ENCODE data around the gene NEK5.
"Not testable (repeated sequence)": the region's sequence is repeated elsewhere in the genome, so short reads cannot be mapped to it uniquely, and the experiment has no call there.

The NEK5 gene

DNA sequence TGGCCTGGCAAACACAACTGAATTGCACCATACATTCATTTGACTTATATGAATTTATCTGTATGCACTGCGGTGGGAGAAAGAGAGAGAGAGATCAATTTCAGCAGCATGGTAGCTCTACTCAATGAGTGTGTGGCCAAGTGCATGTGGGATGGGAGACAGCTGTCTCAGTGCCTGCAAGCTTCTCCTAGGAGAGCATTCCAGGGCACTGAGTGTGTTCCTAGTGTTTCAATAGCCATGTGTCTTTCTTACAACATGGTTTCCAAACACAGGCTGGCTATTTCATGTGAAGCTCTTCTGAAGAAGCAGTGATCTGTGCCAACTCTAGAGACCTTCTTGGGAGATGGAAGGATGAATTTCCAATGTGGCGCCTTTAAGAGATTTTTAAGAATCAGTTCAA lies 43.5 kb downstream of the NEK5 start:
- Histone ChIP-seq H3K4me1 (ENCODE audit: control insufficient read depth, insufficient read depth, low read length) (no peaks in the 10 kb centered on the region), H3K36me3 (ENCODE audit: control insufficient read depth in 2 of 2, insufficient read depth in 1 of 2, low read length in 2 of 2) (no peaks in the 10 kb centered on the region), H3K4me3 (ENCODE audit: low read depth, low read length) (no peak overlapping the region), H3K9me3 (ENCODE audit: control insufficient read depth, insufficient read depth, low read depth, low read length) (no peaks in the 10 kb centered on the region), H3K27ac (ENCODE audit: extremely low read depth, low read depth, low read length) (no peak overlapping the region)
- ChIA-PET CTCF (interaction anchor here (0.6 to 1.4 kb wide), 2 partner anchors 8 to 259 kb away, joined by 3 to 4 read pairs; no protein-coding TSS in a partner anchor), POLR2A (no interaction called here)
- TF ChIP-seq ZNF23 (tag by site-specific recombination; IDR thresholded peaks at IDR 0.05; ENCODE audit: borderline replicate concordance) (no peak), ZNF138 (tag by site-specific recombination; IDR thresholded peaks at IDR 0.05; ENCODE audit: borderline replicate concordance) (no peak), ZNF350 (tag by site-specific recombination; IDR thresholded peaks at IDR 0.05) (no peak), TRIM28 (IDR thresholded peaks at IDR 0.05; ENCODE audit: borderline replicate concordance, low read length) (no peak), ZNF544 (tag by site-specific recombination; IDR thresholded peaks at IDR 0.05) (no peak), ZNF2 (tag by site-specific recombination; IDR thresholded peaks at IDR 0.05) (no peak), ZNF274 (IDR thresholded peaks at IDR 0.05; ENCODE audit: low read length) (no peak), ZNF274 (tag by site-specific recombination; IDR thresholded peaks at IDR 0.05; ENCODE audit: borderline replicate concordance) (no peak), ZNF629 (tag by site-specific recombination; IDR thresholded peaks at IDR 0.05) (no peak), ZNF660 (tag by site-specific recombination; IDR thresholded peaks at IDR 0.05) (no peak), ZNF324 (tag by site-specific recombination; IDR thresholded peaks at IDR 0.05) (no peak)
- TF ChIP-seq, protein P1, sequence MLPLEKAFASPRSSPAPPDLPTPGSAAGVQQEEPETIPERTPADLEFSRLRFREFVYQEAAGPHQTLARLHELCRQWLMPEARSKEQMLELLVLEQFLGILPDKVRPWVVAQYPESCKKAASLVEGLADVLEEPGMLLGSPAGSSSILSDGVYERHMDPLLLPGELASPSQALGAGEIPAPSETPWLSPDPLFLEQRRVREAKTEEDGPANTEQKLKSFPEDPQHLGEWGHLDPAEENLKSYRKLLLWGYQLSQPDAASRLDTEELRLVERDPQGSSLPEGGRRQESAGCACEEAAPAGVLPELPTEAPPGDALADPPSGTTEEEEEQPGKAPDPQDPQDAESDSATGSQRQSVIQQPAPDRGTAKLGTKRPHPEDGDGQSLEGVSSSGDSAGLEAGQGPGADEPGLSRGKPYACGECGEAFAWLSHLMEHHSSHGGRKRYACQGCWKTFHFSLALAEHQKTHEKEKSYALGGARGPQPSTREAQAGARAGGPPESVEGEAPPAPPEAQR (tag by site-specific recombination; IDR thresholded peaks at IDR 0.05): no peak
- TF ChIP-seq, protein P2, sequence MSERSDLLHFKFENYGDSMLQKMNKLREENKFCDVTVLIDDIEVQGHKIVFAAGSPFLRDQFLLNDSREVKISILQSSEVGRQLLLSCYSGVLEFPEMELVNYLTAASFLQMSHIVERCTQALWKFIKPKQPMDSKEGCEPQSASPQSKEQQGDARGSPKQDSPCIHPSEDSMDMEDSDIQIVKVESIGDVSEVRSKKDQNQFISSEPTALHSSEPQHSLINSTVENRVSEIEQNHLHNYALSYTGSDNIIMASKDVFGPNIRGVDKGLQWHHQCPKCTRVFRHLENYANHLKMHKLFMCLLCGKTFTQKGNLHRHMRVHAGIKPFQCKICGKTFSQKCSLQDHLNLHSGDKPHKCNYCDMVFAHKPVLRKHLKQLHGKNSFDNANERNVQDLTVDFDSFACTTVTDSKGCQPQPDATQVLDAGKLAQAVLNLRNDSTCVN (tag by site-specific recombination; optimal IDR thresholded peaks at IDR 0.05): no peak

DNA sequence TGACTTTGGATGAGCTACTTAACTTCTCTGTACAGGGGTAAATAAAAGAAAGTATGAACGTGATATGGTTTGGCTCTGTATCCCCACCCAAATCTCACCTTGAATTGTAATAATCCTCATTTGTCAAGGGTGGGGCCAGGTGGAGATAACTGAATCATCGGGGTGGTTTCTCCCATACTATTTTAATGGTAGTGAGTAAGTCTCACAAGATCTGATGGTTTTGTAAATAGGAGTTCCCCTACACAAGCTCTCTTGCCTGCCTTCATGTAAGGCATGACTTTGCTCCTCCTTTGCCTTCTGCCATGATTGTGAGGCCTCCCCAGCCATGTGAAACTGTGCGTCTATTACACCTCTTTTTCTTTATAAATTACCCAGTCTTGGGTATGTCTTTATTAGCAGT lies 43.9 kb downstream of the NEK5 start:
- H3K4me3 ChIP-seq (ENCODE audit: low read depth, low read length); H3K9me3 ChIP-seq (ENCODE audit: control insufficient read depth, insufficient read depth, low read depth, low read length); POLR2A ChIA-PET; H3K27ac ChIP-seq (ENCODE audit: extremely low read depth, low read depth, low read length); H3K36me3 ChIP-seq (ENCODE audit: control insufficient read depth in 2 of 2, insufficient read depth in 1 of 2, low read length in 2 of 2); H3K4me1 ChIP-seq (ENCODE audit: control insufficient read depth, insufficient read depth, low read length): not testable (repeated sequence)
- CTCF ChIA-PET: interaction anchor here (1.0 to 1.4 kb wide), 2 partner anchors 9 to 240 kb away, joined by 3 to 4 read pairs; no protein-coding TSS in a partner anchor

DNA sequence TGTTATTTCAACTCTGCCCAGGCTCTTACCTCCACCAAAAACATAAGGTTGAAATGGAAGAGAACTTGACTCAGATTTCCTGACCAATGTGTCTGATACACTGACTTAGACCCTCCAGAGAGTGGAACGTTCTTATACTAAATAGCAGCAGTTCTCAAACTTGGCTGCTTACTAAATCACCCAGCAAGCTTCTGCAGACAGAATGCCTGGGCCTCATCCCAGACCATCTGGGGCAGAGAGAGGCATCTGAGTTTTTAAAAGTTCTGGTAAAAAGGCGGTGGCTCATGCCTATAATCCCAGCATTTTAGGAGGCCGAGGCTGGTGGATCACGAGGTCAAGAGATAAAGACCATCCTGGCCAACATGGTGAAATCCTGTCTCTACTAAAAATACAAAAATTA lies 46.3 kb downstream of the NEK5 start:
- POLR2A ChIA-PET: no interaction called here
- H3K4me3 ChIP-seq (ENCODE audit: low read depth, low read length): no peak overlapping the region
- no peaks in the 10 kb centered on the region for H3K9me3 ChIP-seq (ENCODE audit: control insufficient read depth, insufficient read depth, low read depth, low read length)
- CTCF ChIA-PET: no interaction called here
- no peaks in the 10 kb centered on the region for H3K36me3 ChIP-seq (ENCODE audit: control insufficient read depth in 2 of 2, insufficient read depth in 1 of 2, low read length in 2 of 2)
- no peaks in the 10 kb centered on the region for H3K4me1 ChIP-seq (ENCODE audit: control insufficient read depth, insufficient read depth, low read length)
- H3K27ac ChIP-seq (ENCODE audit: extremely low read depth, low read depth, low read length): no peak overlapping the region
- no peak for TF ChIP-seq ZNF223 (tag by site-specific recombination; IDR thresholded peaks at IDR 0.05)
- TF ChIP-seq, protein P3, sequence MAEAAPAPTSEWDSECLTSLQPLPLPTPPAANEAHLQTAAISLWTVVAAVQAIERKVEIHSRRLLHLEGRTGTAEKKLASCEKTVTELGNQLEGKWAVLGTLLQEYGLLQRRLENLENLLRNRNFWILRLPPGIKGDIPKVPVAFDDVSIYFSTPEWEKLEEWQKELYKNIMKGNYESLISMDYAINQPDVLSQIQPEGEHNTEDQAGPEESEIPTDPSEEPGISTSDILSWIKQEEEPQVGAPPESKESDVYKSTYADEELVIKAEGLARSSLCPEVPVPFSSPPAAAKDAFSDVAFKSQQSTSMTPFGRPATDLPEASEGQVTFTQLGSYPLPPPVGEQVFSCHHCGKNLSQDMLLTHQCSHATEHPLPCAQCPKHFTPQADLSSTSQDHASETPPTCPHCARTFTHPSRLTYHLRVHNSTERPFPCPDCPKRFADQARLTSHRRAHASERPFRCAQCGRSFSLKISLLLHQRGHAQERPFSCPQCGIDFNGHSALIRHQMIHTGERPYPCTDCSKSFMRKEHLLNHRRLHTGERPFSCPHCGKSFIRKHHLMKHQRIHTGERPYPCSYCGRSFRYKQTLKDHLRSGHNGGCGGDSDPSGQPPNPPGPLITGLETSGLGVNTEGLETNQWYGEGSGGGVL (tag by site-specific recombination; IDR thresholded peaks at IDR 0.05): no peak
- no peak for TF ChIP-seq SCRT2 (tag by site-specific recombination; IDR thresholded peaks at IDR 0.05)
- no peak for TF ChIP-seq MZF1 (tag by site-specific recombination; IDR thresholded peaks at IDR 0.05; ENCODE audit: borderline replicate concordance)
- TF ChIP-seq, protein P2 (tag by site-specific recombination; optimal IDR thresholded peaks at IDR 0.05): no peak
- TF ChIP-seq ZNF548 (tag by site-specific recombination; IDR thresholded peaks at IDR 0.05): no peak
- no peak for TF ChIP-seq REPIN1 (tag by site-specific recombination; IDR thresholded peaks at IDR 0.05; ENCODE audit: low read depth)
- TF ChIP-seq ZNF558 (tag by site-specific recombination; IDR thresholded peaks at IDR 0.05): no peak
- TF ChIP-seq, protein P4, sequence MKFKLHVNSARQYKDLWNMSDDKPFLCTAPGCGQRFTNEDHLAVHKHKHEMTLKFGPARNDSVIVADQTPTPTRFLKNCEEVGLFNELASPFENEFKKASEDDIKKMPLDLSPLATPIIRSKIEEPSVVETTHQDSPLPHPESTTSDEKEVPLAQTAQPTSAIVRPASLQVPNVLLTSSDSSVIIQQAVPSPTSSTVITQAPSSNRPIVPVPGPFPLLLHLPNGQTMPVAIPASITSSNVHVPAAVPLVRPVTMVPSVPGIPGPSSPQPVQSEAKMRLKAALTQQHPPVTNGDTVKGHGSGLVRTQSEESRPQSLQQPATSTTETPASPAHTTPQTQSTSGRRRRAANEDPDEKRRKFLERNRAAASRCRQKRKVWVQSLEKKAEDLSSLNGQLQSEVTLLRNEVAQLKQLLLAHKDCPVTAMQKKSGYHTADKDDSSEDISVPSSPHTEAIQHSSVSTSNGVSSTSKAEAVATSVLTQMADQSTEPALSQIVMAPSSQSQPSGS (tag by site-specific recombination; IDR thresholded peaks at IDR 0.05; ENCODE audit: low read depth): no peak
- TF ChIP-seq ZNF302 (tag by site-specific recombination; IDR thresholded peaks at IDR 0.05; ENCODE audit: low read depth): no peak
- no peak for TF ChIP-seq ZNF555 (tag by site-specific recombination; conservative IDR thresholded peaks at IDR 0.05)
- no peak for TF ChIP-seq ZBTB1 (tag by site-specific recombination; IDR thresholded peaks at IDR 0.05)
- TF ChIP-seq ZNF610 (tag by site-specific recombination; IDR thresholded peaks at IDR 0.05; ENCODE audit: borderline replicate concordance): no peak
- no peak for TF ChIP-seq ZFP41 (tag by site-specific recombination; IDR thresholded peaks at IDR 0.05; ENCODE audit: borderline replicate concordance)
- no peak for TF ChIP-seq ZNF19 (tag by site-specific recombination; IDR thresholded peaks at IDR 0.05; ENCODE audit: low read depth)
